Right lobe of liver (tissue), 6 donors: ENCODE results near the gene MYCBP2. TPM values are rescaled to one million over a fixed set of nuclear protein-coding genes. Genes with fewer than 3 reads are reported as not detected.

Source experiments
- ATAC-seq, 4 donors: fragments of 200-7000 bp; cut with Tn5 transposase; one replicate each; pipeline ENCODE4 v1.9.1; 2020; ENCODE audit warnings: mild to moderate bottlenecking in 4 of 4, moderate library complexity in 4 of 4
- DNase-seq, 3 donors: peaks; one replicate each; pipeline ENCODE4 v3.0.0-alpha.2; 2020
- H3K27ac ChIP-seq, 3 donors: fragments of 200-600 bp; one replicate each; pipeline ENCODE4 v1.8.0; 2022
- H3K27me3 ChIP-seq, 2 donors: fragments of 200-600 bp; one replicate each; pipeline ENCODE4 v1.8.0; 2022
- H3K36me3 ChIP-seq, 4 donors: fragments of 200-600 bp; sonication (generic) in 1 of 4; one replicate each; pipeline versions ENCODE4 v1.5.1 to v1.8.0; 2017 to 2022; ENCODE audit warnings: control low read depth in 1 of 4
- H3K4me1 ChIP-seq, 4 donors: fragments of 200-600 bp; sonication (generic) in 1 of 4; one replicate each; pipeline versions ENCODE4 v1.5.1 to v1.8.0; 2017 to 2022; ENCODE audit warnings: control low read depth in 1 of 4
- H3K4me3 ChIP-seq, 3 donors: fragments of 200-600 bp; one replicate each; pipeline ENCODE4 v1.8.0; 2022
- H3K9me3 ChIP-seq, 4 donors: fragments of 200-600 bp; sonication (generic) in 1 of 4; one replicate each; pipeline versions ENCODE4 v1.5.1 to v1.8.0; 2017 to 2022; ENCODE audit warnings: control low read depth in 1 of 4
- CTCF ChIP-seq, 4 donors: fragments of 200-600 bp in 3 of 4; fragments of 450-650 bp in 1 of 4; IDR thresholded peaks; one replicate each; pipeline versions ENCODE4 v1.5.1 to v1.8.0; 2016 to 2022; ENCODE audit warnings: antibody characterized with exemption in 4 of 4, mild to moderate bottlenecking in 2 of 4
- POLR2A ChIP-seq: fragments of 450-650 bp; IDR thresholded peaks from one replicate; pipeline ENCODE4 v1.6.1; 2017; ENCODE audit warnings: antibody characterized with exemption, mild to moderate bottlenecking
- WGBS: methylation state at CpG from one replicate; pipeline ENCODE4 v1.1.6; 2018; ENCODE audit warnings: low coverage, low lambda C conversion rate; ENCODE audit not compliant: insufficient coverage; ENCODE audit errors: missing lambda C conversion rate; 5-methylcytosine and 5-hydroxymethylcytosine counted together
- intact Hi-C, 2 donors: fragments of 100-400 bp; cut with DNase I; formaldehyde crosslinking; loops; one replicate each; pipeline versions ENCODE4 v1.11.2 to v1.14.1; 2022
- total RNA-seq, 6 experiments: library from RNA; depleted of rRNA in 2 of 6; stranded (reverse); fragments of >200 nt in 2 of 6; fragmentation: NEBNext Ultra II Directional in 3 of 6; extraction: Animal tissue kit (Norgen Biotek cat#: 25700) in 3 of 6; gene quantifications; one replicate each; pipeline versions ENCODE4 v1.1.0 to v1.2.4, GENCODE V29; 2016 to 2023
- donor health status: DM: no; HTN: yes; CAD: no.
- donor health status: DM: no; HTN: no; CAD: no.
- donor health status: DM: no; HTN: no; CAD: no.
- donor health status: DM: no; HTN: yes; CAD: no.
- donor health status: DM: no; HTN: yes; CAD: no.

Gene MYCBP2
- total RNA-seq, 6 experiments from 2014 or later = 27.8 to 50.1 (median 43.2) TPM

DNA sequence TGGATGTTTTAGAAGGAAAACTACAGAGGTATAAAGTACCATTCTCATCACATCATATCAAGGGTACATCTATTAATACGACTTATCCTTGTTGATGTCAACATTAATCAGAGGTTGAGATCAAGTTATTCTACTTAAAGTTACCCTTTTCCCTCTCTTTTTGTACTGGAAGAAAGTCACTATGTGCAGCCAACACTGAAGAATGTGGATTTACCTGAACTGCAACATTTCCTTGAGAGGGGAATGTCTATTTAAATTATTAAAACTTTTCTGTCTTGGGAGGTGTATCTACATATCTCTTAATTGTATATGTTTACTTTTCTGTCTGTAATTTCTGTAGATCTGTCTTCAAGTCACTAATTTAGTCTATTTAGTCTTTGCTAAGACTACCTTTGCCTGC lies 297.5 kb downstream of the MYCBP2 start:
- H3K9me3 ChIP-seq = no peaks in the 10 kb centered on the region
- no peak overlapping the region for H3K4me3 ChIP-seq
- H3K27ac ChIP-seq = no peak overlapping the region
- intact Hi-C loops = no loop called here
- DNase-seq = no peak
- no peaks in the 10 kb centered on the region for H3K27me3 ChIP-seq
- peaks cover 0 to 15% (median 4%) of the 10 kb centered on the region in 4 donors for H3K4me1 ChIP-seq
- 100% methylated on average over 1 of the region's 1 CpG for WGBS
- no peak for ATAC-seq
- no peaks in the 10 kb centered on the region for H3K36me3 ChIP-seq
- TF ChIP-seq POLR2A (no peak), CTCF (IDR thresholded peaks at IDR 0.05) (no peak)

DNA sequence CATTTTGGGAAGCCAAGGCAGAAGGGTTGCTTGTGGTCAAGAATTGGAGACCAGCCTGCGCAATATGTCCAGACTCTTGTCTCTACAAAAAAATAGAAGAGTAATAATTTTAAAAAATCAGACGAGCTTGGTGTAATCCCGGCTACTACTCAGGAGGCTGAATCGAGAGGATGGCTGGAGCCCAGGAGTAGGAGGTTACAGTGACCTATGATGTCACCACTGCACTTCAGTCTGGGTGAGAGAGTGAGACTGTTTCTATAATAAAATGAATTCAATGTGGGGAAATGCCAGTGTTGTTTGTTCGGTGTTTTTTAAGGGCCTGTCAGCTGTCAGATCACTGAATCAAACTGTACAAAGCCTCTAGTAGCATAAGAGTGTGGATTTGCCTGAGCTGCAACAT lies 298.7 kb downstream of the MYCBP2 start:
- H3K27me3 ChIP-seq = no peaks in the 10 kb centered on the region
- intact Hi-C loops = no loop called here
- no peaks in the 10 kb centered on the region for H3K9me3 ChIP-seq
- WGBS = 72% methylated on average over 5 of the region's 5 CpGs
- H3K4me1 ChIP-seq = peaks cover 0 to 25% (median 10%) of the 10 kb centered on the region in 4 donors
- no peaks in the 10 kb centered on the region for H3K36me3 ChIP-seq
- ATAC-seq = peak in 1 of 4 donors; percentile 31
- TF ChIP-seq CTCF (IDR thresholded peaks at IDR 0.05) (no peak), POLR2A (no peak)
- DNase-seq = no peak
- H3K4me3 ChIP-seq = no peak overlapping the region
- H3K27ac ChIP-seq = no peak overlapping the region

- ATAC-seq (peak; percentile 85 to 91 (median 86)), DNase-seq (peak; percentile 86 to 90 (median 89))
- no peaks in the 10 kb centered on the region for H3K36me3 ChIP-seq
- under 1% methylated on average over 13 of the region's 74 CpGs for WGBS
- H3K4me3 ChIP-seq = peak within 1 kb of the TSS; percentile 94 to 96 (median 95)
- no peaks in the 10 kb centered on the region for H3K27me3 ChIP-seq
- H3K4me1 ChIP-seq = peaks cover 0 to 34% (median 10%) of the 10 kb centered on the region in 4 donors
- no peaks in the 10 kb centered on the region for H3K9me3 ChIP-seq
- peak within 1 kb of the TSS; percentile 97 to 99 (median 98) for H3K27ac ChIP-seq
- intact Hi-C loops = no loop called here
- TF ChIP-seq CTCF (IDR thresholded peaks at IDR 0.05) (no peak), POLR2A (peak; percentile 46)
Observed at GRCh38 chr13:77026861-77027621, 299.9 kb downstream of the MYCBP2 start, which contains the start of gene FBXL3. Gene FBXL3, minus strand, starts transcription at chr13:77027159. Its CDS starts 5,299 bp downstream, at chr13:77021860.

GRCh38 chr13:77026255-77026860 lies 300.5 kb downstream of the MYCBP2 start:
- H3K9me3 ChIP-seq = no peaks in the 10 kb centered on the region
- peak; percentile 84 to 92 (median 90) for DNase-seq
- TF ChIP-seq POLR2A = no peak
- no peak for TF ChIP-seq CTCF (IDR thresholded peaks at IDR 0.05)
- peak overlapping the region; percentile 94 to 96 (median 95) for H3K4me3 ChIP-seq
- intact Hi-C loops = no loop called here
- WGBS = under 1% methylated on average over 19 of the region's 62 CpGs
- H3K36me3 ChIP-seq = peaks cover 0 to 3% (median 0%) of the 10 kb centered on the region in 4 donors
- peaks cover 0 to 39% (median 10%) of the 10 kb centered on the region in 4 donors for H3K4me1 ChIP-seq
- H3K27me3 ChIP-seq = no peaks in the 10 kb centered on the region
- H3K27ac ChIP-seq = peak overlapping the region; percentile 97 to 99 (median 98)
- peak; percentile 69 to 89 (median 85) for ATAC-seq
